NCI-H82 treated with DMSO at 0.1 percent for 48 hours (cell line): ENCODE data around the gene OR5W2.
"Not testable (repeated sequence)": the region's sequence is repeated elsewhere in the genome, so short reads cannot be mapped to it uniquely, and the experiment has no call there.

Experiments used
- DNase-seq: peaks from one replicate; lab custom pipeline; 2025; ENCODE audit not compliant: unreplicated experiment; lab: John Stamatoyannopoulos, UW

Gene OR5W2

GRCh38 chr11:55914482-55914881 lies at the start of gene OR5W2:
Gene OR5W2, minus strand, starts transcription at chr11:55914582. Its CDS starts 0 bp downstream, at chr11:55914582.
- no peak for DNase-seq

GRCh38 chr11:55956521-55956920 lies 42.1 kb upstream of the OR5W2 start:
- DNase-seq, result no peak

- no peak for DNase-seq
These were observed 34.9 kb upstream of the OR5W2 start for GRCh38 chr11:55949330-55949729.

- DNase-seq, result no peak
These were observed 28.5 kb upstream of the OR5W2 start for GRCh38 chr11:55942785-55943392.

- no peak for DNase-seq
These were observed 21.9 kb upstream of the OR5W2 start, which contains the start of gene OR5I1 for GRCh38 chr11:55936300-55936699. Gene OR5I1, minus strand, starts transcription at chr11:55936400. Its CDS starts 0 bp downstream, at chr11:55936400.

GRCh38 chr11:55920537-55920936 lies 6.2 kb upstream of the OR5W2 start:
- DNase-seq, result no peak

- DNase-seq, result no peak
These were observed 12.1 kb downstream of the OR5W2 start for GRCh38 chr11:55902308-55902707.

GRCh38 chr11:55895216-55895615 lies 19.2 kb downstream of the OR5W2 start:
- no peak for DNase-seq

GRCh38 chr11:55885481-55885880 lies 28.9 kb downstream of the OR5W2 start:
- not testable (repeated sequence) for DNase-seq

- DNase-seq, result not testable (repeated sequence)
These were observed 29.4 kb downstream of the OR5W2 start for GRCh38 chr11:55884995-55885394.

- DNase-seq, result not testable (repeated sequence)
These were observed 31.4 kb downstream of the OR5W2 start, which contains the start of gene TRIM51 for GRCh38 chr11:55882997-55883396. Gene TRIM51, plus strand, starts transcription at chr11:55883297. Its CDS starts 2,132 bp downstream, at chr11:55885429.

GRCh38 chr11:55873146-55873545 lies 41.2 kb downstream of the OR5W2 start:
- DNase-seq, result not testable (repeated sequence)

- not testable (repeated sequence) for DNase-seq
These were observed 41.7 kb downstream of the OR5W2 start for GRCh38 chr11:55872731-55873130.

GRCh38 chr11:55867354-55867753 lies 47.0 kb downstream of the OR5W2 start:
- not testable (repeated sequence) for DNase-seq
